ENCODE data around the gene SH3TC2.

SH3TC2 gene

DNA sequence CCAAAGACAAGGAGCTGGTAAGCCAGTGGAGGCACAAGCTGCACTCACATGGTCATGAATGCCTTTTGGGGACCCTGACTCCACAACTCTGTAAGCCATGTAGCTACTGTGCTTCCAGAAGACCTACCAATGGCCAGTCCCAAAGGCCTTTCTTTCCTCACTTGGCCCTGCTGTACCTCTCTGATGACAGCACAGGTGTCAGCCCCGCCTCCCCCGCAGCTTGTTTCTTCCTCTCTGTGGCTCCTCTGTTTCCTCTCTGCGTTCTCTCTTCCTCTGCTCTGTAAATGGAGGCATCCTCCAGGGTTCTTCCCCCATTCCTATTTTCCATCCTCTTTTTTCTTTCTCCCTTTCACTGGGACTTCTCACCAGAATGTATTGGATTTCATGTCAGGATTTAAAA is 26.7 kb downstream of the SH3TC2 start:
- WGBS, 2 experiments, result 89 to 90% methylated on average over 3 of the region's 3 CpGs

DNA sequence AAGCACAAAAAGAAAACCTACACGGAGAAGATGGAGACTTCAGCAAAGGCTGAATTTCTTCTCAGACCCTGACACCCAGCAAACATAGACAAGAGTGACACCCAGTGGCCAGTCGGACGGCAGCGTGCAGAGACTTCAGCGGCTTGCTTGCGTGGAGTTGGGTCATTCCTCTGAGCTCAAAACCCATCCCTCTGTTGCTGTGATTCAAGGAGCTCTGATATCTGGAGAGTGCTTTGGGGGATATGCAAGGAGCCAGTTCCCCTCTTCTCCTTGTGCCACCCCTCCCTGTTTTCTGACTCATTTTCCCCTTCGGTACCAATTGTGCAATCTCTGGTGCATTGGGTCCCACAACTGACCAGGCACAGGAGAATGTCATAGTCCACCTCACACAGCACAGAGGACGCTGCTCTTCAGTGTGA is 27.5 kb downstream of the SH3TC2 start:
- no peaks in the 10 kb centered on the region for H3K4me1 ChIP-seq (ENCODE audit: control insufficient read depth, insufficient read depth, low read length)
- H3K36me3 ChIP-seq (ENCODE audit: control insufficient read depth, insufficient read depth, low read length), result no peaks in the 10 kb centered on the region
- no peaks in the 10 kb centered on the region for H3K27me3 ChIP-seq (ENCODE audit: control insufficient read depth, insufficient read depth, low read length, poor library complexity, severe bottlenecking)
- WGBS, 2 experiments, result 23 to 25% methylated on average over 8 of the region's 8 CpGs
- no peak overlapping the region for H3K27ac ChIP-seq (ENCODE audit: insufficient read depth, low read depth, low read length, poor library complexity, severe bottlenecking)
- no peak overlapping the region for H3K4me3 ChIP-seq (ENCODE audit: insufficient read depth, low read depth, low read length)
- no peaks in the 10 kb centered on the region for H3K9me3 ChIP-seq (ENCODE audit: control insufficient read depth, low read length)

More for the DNA sequence above, 26.7 kb downstream of the SH3TC2 start:
- H3K9me3 ChIP-seq (ENCODE audit: control insufficient read depth, low read length), result no peaks in the 10 kb centered on the region
- no peaks in the 10 kb centered on the region for H3K27me3 ChIP-seq (ENCODE audit: control insufficient read depth, insufficient read depth, low read length, poor library complexity, severe bottlenecking)
- H3K27ac ChIP-seq (ENCODE audit: insufficient read depth, low read depth, low read length, poor library complexity, severe bottlenecking), result no peak overlapping the region
- no peaks in the 10 kb centered on the region for H3K4me1 ChIP-seq (ENCODE audit: control insufficient read depth, insufficient read depth, low read length)
- no peaks in the 10 kb centered on the region for H3K36me3 ChIP-seq (ENCODE audit: control insufficient read depth, insufficient read depth, low read length)
- no peak overlapping the region for H3K4me3 ChIP-seq (ENCODE audit: insufficient read depth, low read depth, low read length)

DNA sequence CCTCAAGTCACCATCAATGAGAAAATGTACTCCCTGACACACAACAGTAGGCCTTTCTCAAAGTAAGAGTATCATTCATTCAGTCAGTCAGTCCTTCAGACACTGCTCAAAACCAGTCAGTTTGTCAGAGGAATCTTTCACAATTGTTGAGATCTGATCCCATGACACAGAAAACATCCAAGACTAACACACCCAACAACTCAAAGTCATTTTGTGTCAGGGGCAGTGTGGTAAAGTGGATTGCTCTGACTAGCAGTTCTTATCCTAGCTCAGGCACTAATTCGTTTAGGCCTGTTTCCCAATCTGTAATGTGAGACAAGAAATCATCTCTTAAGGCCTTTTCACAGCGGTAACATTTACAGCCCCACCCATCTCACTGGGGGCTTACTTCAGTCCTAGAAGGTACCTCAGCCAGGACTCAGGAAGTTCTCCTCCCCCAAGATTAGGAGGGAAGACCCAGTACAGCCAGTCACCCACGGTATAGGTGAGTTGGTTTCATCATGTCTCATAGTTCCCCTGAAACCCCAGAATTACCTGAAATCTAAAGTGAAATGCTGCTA is 31.9 kb downstream of the SH3TC2 start:
- Histone ChIP-seq H3K9me3 (ENCODE audit: control insufficient read depth, low read length) (no peaks in the 10 kb centered on the region), H3K27ac (ENCODE audit: insufficient read depth, low read depth, low read length, poor library complexity, severe bottlenecking) (no peak overlapping the region), H3K27me3 (ENCODE audit: control insufficient read depth, insufficient read depth, low read length, poor library complexity, severe bottlenecking) (no peaks in the 10 kb centered on the region), H3K4me3 (ENCODE audit: insufficient read depth, low read depth, low read length) (no peak overlapping the region), H3K36me3 (ENCODE audit: control insufficient read depth, insufficient read depth, low read length) (no peaks in the 10 kb centered on the region), H3K4me1 (ENCODE audit: control insufficient read depth, insufficient read depth, low read length) (no peaks in the 10 kb centered on the region)
- WGBS, 2 experiments, result 78 to 83% methylated on average over 3 of the region's 3 CpGs

DNA sequence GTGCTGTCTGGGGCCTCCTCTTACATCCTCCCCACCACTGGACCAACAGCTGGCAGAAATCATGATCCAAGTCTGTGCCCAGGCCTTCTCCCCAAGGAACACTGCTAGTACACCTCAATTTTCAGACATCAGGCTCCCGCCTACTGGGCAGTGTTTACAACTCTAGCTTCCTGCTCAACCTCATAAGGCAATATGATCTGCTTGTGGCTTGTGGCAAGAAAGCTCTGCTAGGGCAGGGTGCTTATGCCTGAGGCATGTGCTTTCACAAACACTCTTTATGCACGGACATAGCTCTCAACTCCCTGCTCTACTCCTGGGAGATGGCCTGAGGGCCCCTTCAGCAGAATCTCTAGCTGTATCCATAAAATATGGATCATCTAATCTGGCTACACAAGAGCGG is 32.5 kb downstream of the SH3TC2 start:
- Histone ChIP-seq H3K4me3 (ENCODE audit: insufficient read depth, low read depth, low read length) (no peak overlapping the region), H3K27ac (ENCODE audit: insufficient read depth, low read depth, low read length, poor library complexity, severe bottlenecking) (no peak overlapping the region), H3K4me1 (ENCODE audit: control insufficient read depth, insufficient read depth, low read length) (no peaks in the 10 kb centered on the region), H3K27me3 (ENCODE audit: control insufficient read depth, insufficient read depth, low read length, poor library complexity, severe bottlenecking) (no peaks in the 10 kb centered on the region), H3K9me3 (ENCODE audit: control insufficient read depth, low read length) (no peaks in the 10 kb centered on the region), H3K36me3 (ENCODE audit: control insufficient read depth, insufficient read depth, low read length) (no peaks in the 10 kb centered on the region)
- whole genome bisulfite sequencing, 2 experiments, result 91 to 94% methylated on average over 3 of the region's 3 CpGs

DNA sequence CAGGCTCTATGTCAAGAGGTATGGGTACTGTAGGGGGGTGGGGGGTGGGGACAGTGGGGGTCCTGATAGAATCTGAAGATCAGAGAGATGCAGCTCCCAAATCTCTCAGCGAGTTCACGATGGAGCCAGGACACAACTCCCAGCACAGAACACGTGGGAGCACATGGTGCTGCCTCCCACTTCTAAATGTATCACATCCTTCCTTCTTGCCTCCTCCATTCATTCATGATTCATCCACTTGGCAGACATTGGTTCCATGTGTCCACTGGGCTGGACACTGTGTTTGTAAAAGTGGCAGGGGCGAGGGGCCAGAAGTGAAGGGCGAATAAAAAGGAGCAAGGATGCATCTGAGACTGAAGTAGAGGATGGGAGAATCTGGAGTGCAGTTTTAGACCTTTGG is 33.9 kb downstream of the SH3TC2 start:
- Histone ChIP-seq H3K9me3 (ENCODE audit: control insufficient read depth, low read length) (no peaks in the 10 kb centered on the region), H3K27me3 (ENCODE audit: control insufficient read depth, insufficient read depth, low read length, poor library complexity, severe bottlenecking) (no peaks in the 10 kb centered on the region), H3K4me1 (ENCODE audit: control insufficient read depth, insufficient read depth, low read length) (peaks cover 2% of the 10 kb centered on the region), H3K4me3 (ENCODE audit: insufficient read depth, low read depth, low read length) (no peak overlapping the region), H3K36me3 (ENCODE audit: control insufficient read depth, insufficient read depth, low read length) (no peaks in the 10 kb centered on the region), H3K27ac (ENCODE audit: insufficient read depth, low read depth, low read length, poor library complexity, severe bottlenecking) (no peak overlapping the region)
- WGBS, 2 experiments, result 92 to 94% methylated on average over 5 of the region's 5 CpGs

DNA sequence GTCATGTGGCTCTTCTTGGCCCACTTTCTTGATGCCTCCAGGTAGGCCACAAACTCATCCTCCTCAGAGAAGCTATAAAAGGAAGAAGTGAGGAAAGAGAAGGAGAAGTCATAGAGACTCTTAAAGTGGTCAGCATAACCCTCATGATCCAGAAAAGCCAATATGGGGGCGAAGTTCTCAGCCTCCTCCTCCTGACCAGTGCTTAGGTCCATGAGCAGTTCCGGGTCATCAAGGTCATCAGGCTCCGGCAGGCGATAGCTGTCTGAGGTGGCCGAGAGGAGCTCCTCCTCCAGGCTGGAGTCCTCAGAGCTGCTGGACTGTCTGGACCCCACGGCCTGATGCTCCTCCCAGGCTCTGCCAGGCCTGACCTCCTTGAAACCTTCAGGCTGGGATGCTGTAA is 34.7 kb downstream of the SH3TC2 start:
- WGBS, 2 experiments, result 93 to 95% methylated on average over 6 of the region's 6 CpGs
- Histone ChIP-seq H3K4me1 (ENCODE audit: control insufficient read depth, insufficient read depth, low read length) (peaks cover 2% of the 10 kb centered on the region), H3K9me3 (ENCODE audit: control insufficient read depth, low read length) (no peaks in the 10 kb centered on the region), H3K27me3 (ENCODE audit: control insufficient read depth, insufficient read depth, low read length, poor library complexity, severe bottlenecking) (no peaks in the 10 kb centered on the region), H3K27ac (ENCODE audit: insufficient read depth, low read depth, low read length, poor library complexity, severe bottlenecking) (no peak overlapping the region), H3K36me3 (ENCODE audit: control insufficient read depth, insufficient read depth, low read length) (no peaks in the 10 kb centered on the region), H3K4me3 (ENCODE audit: insufficient read depth, low read depth, low read length) (no peak overlapping the region)

DNA sequence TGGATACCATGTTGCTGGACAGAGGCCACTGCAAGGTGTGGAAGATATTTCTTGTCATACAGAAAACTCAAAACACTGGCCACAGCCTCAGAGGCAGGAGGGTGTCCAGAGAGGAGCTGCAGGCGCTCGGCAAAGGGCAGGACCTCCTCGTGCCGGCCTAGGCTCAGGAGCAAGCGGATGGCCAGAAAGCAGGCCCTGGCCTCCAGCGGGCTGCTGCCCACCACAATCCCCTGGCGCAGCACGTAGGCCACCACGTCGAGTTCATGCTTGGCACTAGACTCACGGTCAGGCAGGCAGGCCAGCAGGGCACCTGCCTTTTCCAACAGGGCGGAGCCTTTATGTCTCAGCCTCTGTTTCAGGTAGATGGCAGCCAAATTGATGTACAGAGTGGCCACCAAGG is 35.2 kb downstream of the SH3TC2 start:
- H3K36me3 ChIP-seq (ENCODE audit: control insufficient read depth, insufficient read depth, low read length), result no peaks in the 10 kb centered on the region
- WGBS, 2 experiments, result 95 to 96% methylated on average over 12 of the region's 12 CpGs

DNA sequence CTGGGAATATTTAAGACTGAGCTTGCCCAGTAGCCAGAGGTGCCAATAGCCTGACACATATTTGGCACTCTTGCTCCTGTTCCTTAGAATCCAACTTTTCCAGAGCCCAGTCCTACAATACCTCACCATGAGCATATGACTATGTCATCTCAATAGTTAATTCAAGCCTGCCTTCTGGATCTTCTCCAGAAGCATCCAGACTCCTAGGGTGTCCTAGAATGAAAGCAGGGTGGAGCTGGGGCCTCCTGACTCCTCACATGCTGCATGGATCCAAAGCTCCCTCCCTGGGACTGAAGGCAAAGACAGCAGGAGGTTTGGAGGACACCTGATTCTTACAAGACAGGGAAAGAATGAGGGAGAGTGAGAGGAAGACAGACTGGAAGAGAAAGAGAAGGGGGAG is 37.9 kb downstream of the SH3TC2 start:
- no peaks in the 10 kb centered on the region for H3K36me3 ChIP-seq (ENCODE audit: control insufficient read depth, insufficient read depth, low read length)
- no peak overlapping the region for H3K4me3 ChIP-seq (ENCODE audit: insufficient read depth, low read depth, low read length)
- peaks cover 2% of the 10 kb centered on the region for H3K4me1 ChIP-seq (ENCODE audit: control insufficient read depth, insufficient read depth, low read length)
- no peaks in the 10 kb centered on the region for H3K27me3 ChIP-seq (ENCODE audit: control insufficient read depth, insufficient read depth, low read length, poor library complexity, severe bottlenecking)
- no peaks in the 10 kb centered on the region for H3K9me3 ChIP-seq (ENCODE audit: control insufficient read depth, low read length)
- no peak overlapping the region for H3K27ac ChIP-seq (ENCODE audit: insufficient read depth, low read depth, low read length, poor library complexity, severe bottlenecking)

More for the DNA sequence above, 35.2 kb downstream of the SH3TC2 start:
- H3K9me3 ChIP-seq (ENCODE audit: control insufficient read depth, low read length), result no peaks in the 10 kb centered on the region
- no peaks in the 10 kb centered on the region for H3K27me3 ChIP-seq (ENCODE audit: control insufficient read depth, insufficient read depth, low read length, poor library complexity, severe bottlenecking)
- H3K4me1 ChIP-seq (ENCODE audit: control insufficient read depth, insufficient read depth, low read length), result peaks cover 2% of the 10 kb centered on the region
- no peak overlapping the region for H3K4me3 ChIP-seq (ENCODE audit: insufficient read depth, low read depth, low read length)
- no peak overlapping the region for H3K27ac ChIP-seq (ENCODE audit: insufficient read depth, low read depth, low read length, poor library complexity, severe bottlenecking)

DNA sequence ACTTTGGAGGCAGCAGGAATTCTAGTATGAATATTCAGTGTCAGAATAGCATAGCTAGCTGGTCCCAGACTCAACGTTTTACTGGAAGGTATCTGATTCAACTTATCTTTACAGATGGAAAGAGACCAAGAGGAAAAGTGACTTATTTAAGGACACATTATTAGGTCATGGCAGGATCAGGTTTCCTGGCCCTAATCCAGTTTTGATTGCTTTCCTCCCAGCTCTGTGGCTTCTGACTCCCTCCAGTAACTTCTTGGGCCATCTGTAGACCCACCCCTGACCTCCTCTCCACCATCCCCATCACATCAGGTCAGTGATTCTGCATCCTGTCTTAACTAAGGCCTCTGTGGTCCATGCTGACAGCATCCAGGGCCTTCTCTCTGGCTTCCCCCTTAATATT is 38.4 kb downstream of the SH3TC2 start:
- WGBS, 2 experiments, result 71 to 74% methylated on average over 1 of the region's 1 CpG
- no peaks in the 10 kb centered on the region for H3K9me3 ChIP-seq (ENCODE audit: control insufficient read depth, low read length)
- no peaks in the 10 kb centered on the region for H3K27me3 ChIP-seq (ENCODE audit: control insufficient read depth, insufficient read depth, low read length, poor library complexity, severe bottlenecking)
- H3K36me3 ChIP-seq (ENCODE audit: control insufficient read depth, insufficient read depth, low read length), result no peaks in the 10 kb centered on the region
- H3K4me3 ChIP-seq (ENCODE audit: insufficient read depth, low read depth, low read length), result no peak overlapping the region
- H3K4me1 ChIP-seq (ENCODE audit: control insufficient read depth, insufficient read depth, low read length), result peaks cover 2% of the 10 kb centered on the region
- no peak overlapping the region for H3K27ac ChIP-seq (ENCODE audit: insufficient read depth, low read depth, low read length, poor library complexity, severe bottlenecking)

DNA sequence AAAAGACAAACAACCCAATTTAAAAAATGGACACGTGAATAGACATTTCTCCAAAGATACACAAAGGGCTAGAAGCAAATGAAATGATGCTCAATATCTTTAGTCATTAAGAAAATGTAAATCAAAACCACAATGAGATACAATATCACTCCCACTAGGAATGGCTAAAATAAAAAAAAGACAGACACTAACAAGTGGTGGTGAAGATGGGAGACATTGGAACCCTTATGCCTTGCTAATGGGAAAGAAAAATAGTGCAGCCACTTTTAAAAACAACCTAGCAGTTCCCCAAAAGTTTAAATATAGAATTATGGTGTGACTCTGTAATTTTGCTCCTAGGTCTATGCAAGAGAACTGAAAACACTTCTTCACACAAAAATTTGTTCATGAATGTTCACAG is 40.7 kb downstream of the SH3TC2 start:
- Histone ChIP-seq H3K27me3 (ENCODE audit: control insufficient read depth, insufficient read depth, low read length, poor library complexity, severe bottlenecking) (no peaks in the 10 kb centered on the region), H3K4me1 (ENCODE audit: control insufficient read depth, insufficient read depth, low read length) (peaks cover 2% of the 10 kb centered on the region), H3K27ac (ENCODE audit: insufficient read depth, low read depth, low read length, poor library complexity, severe bottlenecking) (no peak overlapping the region), H3K9me3 (ENCODE audit: control insufficient read depth, low read length) (no peaks in the 10 kb centered on the region), H3K36me3 (ENCODE audit: control insufficient read depth, insufficient read depth, low read length) (no peaks in the 10 kb centered on the region), H3K4me3 (ENCODE audit: insufficient read depth, low read depth, low read length) (no peak overlapping the region)
- WGBS, 2 experiments, result 100% methylated on average over 1 of the region's 1 CpG; no CpG with 5 or more reads in 1 of the 2 experiments

DNA sequence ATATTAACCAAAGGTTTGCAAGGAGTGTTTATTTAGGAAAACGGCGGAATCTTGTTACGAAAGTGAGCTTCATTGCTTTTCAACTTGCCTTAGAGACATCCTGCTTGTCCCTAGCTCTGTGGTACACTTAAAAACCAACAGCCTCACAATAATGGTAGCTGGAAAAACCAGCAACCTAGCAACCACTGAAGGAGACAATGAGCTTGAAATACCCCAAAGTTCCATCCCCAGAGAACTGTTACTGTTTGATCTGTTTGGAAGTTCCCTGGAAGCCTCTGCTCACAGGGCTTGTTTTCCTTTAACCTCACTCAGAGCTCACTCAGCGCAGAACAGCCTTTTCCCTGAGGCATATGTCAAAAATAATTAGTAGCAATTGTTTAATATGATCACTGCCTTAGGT is 43.2 kb downstream of the SH3TC2 start:
- Histone ChIP-seq H3K9me3 (ENCODE audit: control insufficient read depth, low read length) (no peaks in the 10 kb centered on the region), H3K4me1 (ENCODE audit: control insufficient read depth, insufficient read depth, low read length) (peaks cover 2% of the 10 kb centered on the region), H3K27me3 (ENCODE audit: control insufficient read depth, insufficient read depth, low read length, poor library complexity, severe bottlenecking) (no peaks in the 10 kb centered on the region), H3K4me3 (ENCODE audit: insufficient read depth, low read depth, low read length) (no peak overlapping the region), H3K36me3 (ENCODE audit: control insufficient read depth, insufficient read depth, low read length) (no peaks in the 10 kb centered on the region), H3K27ac (ENCODE audit: insufficient read depth, low read depth, low read length, poor library complexity, severe bottlenecking) (no peak overlapping the region)
- 91 to 97% methylated on average over 3 to 4 of the region's 4 CpGs for WGBS, 2 experiments
